Femur (tissue), 1 donor: Measurements from ENCODE around the gene DAP.
"Not testable (repeated sequence)": the region's sequence is repeated elsewhere in the genome, so short reads cannot be mapped to it uniquely, and the experiment has no call there.

Experiments used
- DNase-seq: peaks from one replicate; pipeline ENCODE4 v3.0.0-alpha.2; 2017

The DAP gene

DNA sequence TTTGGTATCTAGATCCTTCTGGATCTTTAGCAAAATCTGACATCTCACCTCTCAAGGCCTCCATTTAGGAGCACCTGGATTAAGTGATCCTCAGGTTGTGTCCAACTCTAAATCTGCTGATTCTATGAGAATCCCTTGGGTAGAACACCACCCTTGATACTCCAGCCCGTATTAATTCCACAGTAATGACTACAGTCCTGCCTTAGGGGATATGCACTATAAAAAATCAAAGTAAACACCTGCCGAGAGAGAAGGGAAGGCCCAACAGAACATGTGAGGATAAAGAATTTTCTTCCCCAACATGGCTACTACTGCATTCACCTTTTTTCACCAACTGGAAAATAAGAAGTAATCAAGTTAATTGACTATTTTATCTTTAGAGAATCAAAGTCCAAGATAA, 27.6 kb downstream of the DAP start:
- no peak for DNase-seq

GRCh38 chr5:10731913-10732312, 29.1 kb downstream of the DAP start:
- DNase-seq, result no peak

DNA sequence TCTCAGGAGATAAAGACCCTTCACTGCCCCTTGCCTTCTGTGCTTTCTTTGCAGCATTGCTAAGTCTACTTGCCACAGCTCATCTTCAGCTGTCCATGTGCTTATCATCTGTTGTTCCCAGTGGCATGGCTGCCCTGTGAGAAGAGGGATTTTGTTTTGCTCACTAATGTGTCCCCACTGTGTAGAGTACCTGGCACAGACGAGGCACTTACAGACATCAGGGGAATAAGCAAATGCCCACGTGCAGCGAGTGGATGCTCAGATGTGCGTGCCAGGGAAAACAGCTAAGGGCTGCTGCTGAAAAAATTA, 31.0 kb downstream of the DAP start:
- DNase-seq, result no peak

GRCh38 chr5:10729320-10730042, 31.6 kb downstream of the DAP start:
- no peak for DNase-seq

DNA sequence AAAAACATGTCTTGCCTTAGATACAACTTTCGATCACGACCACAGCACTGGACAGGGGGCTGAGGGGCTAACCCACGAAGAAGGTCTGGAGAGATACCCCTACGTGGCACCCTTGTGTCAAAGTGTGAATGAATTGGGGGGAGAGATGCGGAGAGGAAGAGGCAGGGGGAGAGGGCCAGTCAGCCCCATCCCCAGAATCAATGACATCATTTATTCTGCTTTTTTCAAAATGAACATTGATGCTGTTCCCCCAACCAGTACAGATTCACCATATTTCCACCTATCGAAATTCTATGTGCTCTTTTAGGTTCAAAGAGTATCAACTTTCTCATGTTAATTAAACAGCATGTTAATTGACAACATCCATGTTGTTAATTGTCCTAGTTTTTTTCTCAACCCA, 32.4 kb downstream of the DAP start:
- DNase-seq, result no peak

DNA sequence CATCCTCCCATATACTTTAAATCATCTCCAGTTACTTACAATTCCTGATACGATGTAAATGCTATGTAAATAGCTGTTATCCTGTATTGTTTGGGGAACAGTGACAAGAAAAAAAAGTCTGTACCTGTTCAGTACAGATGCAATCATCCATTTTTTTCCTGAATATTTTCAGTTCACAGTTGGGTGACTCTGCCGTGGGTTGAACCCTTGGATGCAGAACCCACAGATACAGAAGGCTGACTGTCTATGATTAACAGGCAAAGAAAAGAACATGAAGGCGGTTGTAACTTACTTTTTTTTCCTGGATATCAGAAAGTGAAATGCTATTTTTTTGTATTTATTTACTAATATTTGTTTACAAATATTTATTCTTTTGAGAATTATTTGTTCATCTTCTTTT, 33.2 kb downstream of the DAP start:
- no peak for DNase-seq

- no peak for DNase-seq
Measured at GRCh38 chr5:10726913-10727517, 34.0 kb downstream of the DAP start.

GRCh38 chr5:10726179-10726912, 34.7 kb downstream of the DAP start:
- no peak for DNase-seq

- no peak for DNase-seq
Measured at GRCh38 chr5:10725636-10726035, 35.4 kb downstream of the DAP start.

GRCh38 chr5:10724781-10725507, 36.1 kb downstream of the DAP start:
- DNase-seq, result no peak

- DNase-seq, result no peak
Measured at GRCh38 chr5:10723514-10723913, 37.5 kb downstream of the DAP start.

GRCh38 chr5:10720766-10721165, 40.3 kb downstream of the DAP start:
- not testable (repeated sequence) for DNase-seq

DNA sequence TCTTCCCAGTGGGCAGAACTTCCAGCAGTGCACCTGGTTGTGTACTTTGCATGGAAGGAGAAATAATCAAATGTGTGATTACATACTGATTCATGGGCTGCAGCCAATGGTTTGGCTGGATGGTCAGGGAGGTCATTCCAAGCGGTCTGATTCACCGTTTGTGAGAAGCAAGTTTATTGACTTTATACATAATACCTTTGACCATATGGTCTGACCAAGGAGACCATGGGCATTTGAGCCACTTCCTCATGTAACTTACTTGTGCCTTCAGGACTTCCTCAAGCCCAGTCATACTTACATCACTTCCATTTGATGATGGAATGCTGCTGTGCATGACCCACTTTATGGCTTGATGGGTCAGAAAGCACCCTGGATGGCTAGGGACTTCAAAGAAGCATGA, 41.1 kb downstream of the DAP start:
- no peak for DNase-seq

- not testable (repeated sequence) for DNase-seq
Measured at GRCh38 chr5:10718617-10719016, 42.4 kb downstream of the DAP start.

DNA sequence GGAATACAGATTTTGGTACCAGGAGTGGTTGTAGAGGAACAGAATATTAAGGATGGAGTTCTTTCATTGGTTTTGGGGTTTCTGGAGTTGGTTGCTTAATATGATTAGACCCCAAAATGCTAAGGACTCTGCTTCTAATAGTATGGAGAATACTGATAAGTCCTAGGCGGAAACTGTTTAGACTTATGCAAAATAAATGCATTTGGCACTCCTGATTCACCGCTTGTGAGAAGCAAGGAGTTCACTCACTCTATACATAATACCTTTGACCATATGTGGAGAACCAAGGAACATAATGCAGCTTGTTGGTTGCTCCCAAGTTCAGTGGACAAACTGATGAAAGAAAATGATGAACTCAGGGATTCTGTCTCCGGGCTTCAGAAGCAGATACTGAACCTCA, 44.2 kb downstream of the DAP start:
- not testable (repeated sequence) for DNase-seq

- DNase-seq, result no peak
Measured at GRCh38 chr5:10715605-10716290, 45.3 kb downstream of the DAP start.

DNA sequence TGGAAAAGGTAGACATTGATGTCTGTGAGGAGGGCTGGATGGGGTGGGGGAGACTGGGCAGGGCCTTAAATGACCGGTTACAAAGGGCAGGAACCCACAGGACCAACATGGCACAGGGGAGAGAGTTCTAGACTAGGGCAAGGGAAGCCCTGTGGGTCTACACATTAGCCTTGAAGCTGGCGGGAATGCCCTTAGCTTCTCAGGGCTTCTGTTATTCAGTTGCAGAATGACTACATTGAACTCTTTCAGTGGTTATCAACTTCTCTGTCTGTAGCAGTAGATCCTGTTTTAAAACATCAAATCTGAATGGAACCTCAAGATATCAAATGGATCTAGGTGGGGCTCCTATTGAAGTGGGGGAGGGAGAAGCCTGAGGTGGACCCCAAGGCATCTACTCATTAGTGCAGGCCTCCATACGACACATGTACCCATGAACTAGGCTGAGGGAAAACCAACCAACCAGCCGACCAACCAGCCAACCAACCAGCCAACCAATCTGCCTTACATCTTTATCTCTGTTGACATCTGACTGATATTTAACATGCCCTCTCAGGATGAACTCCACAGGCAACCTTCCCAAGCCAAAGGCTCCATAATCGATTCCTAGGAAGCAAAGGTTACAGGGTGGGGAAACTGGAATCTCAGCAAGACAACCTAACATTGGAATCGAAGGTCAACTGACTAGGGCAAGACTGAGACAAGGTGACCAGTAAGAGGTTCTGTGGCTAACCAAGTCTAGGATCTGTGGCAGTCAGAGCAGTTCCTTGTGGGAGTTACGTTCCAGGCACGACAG, 48.3 kb downstream of the DAP start:
- DNase-seq, result no peak

DNA sequence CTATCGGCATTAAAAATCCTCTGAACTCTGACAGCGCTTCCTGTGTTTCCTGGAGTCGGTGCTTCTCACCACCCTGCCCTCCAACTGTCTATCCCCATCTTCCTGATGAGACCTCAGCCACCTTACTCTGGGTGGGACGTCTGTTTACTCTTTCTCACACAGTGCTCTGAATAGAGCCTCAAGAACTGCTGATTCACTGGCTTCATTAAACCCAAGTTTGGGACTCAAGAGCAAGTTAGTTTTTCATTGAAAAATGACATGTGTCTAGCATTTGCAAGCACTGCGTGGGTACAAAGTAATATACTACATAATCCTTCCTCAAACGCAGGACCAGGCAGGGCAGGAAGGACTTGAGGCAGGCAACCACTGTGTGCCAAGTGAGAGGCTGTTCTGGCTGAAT, 49.5 kb downstream of the DAP start:
- DNase-seq, result no peak

DNA sequence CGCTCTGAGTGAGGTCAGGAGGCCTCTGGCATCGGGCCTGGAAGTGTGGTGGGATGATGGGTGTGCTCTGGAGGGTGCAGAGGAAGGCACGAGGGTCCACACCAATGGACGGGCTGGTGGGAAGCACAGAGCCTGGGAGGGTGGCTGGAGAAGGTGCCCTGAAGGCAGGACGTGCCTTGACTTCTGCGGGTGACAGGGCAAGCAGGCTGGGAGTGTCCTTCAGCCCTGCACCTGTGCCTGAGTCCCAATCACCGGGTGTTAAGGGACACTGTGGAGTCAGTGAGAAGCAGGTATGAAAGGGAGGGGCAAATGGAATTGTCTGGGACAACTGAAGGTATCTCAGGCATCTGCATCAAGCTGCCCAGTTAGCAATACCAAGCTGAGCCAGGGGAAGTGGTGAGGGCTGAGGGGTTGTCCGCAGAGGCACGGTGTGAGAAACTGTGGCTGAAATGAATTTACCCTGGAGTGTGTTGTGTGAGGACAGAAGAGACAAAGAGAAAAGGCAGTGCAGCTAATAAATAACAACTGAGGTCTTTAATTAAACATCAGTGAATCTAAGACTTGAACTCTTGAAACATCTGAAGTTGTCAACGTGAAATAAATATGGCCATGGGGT, 50.4 kb downstream of the DAP start:
- no peak for DNase-seq

GRCh38 chr5:10709933-10710332, 51.1 kb downstream of the DAP start:
- no peak for DNase-seq

GRCh38 chr5:10709409-10709808, 51.6 kb downstream of the DAP start:
- no peak for DNase-seq
